Measurements from ENCODE around the gene HEXIM1. TPM values are rescaled to one million over a fixed set of nuclear protein-coding genes. Genes with fewer than 3 reads are reported as not detected.
A peak's percentile ranks its signal among the peaks of the same experiment; 100 is the strongest.

Gene HEXIM1
- total RNA-seq, 1 donor from 2014 or later, result 29.5 TPM

DNA sequence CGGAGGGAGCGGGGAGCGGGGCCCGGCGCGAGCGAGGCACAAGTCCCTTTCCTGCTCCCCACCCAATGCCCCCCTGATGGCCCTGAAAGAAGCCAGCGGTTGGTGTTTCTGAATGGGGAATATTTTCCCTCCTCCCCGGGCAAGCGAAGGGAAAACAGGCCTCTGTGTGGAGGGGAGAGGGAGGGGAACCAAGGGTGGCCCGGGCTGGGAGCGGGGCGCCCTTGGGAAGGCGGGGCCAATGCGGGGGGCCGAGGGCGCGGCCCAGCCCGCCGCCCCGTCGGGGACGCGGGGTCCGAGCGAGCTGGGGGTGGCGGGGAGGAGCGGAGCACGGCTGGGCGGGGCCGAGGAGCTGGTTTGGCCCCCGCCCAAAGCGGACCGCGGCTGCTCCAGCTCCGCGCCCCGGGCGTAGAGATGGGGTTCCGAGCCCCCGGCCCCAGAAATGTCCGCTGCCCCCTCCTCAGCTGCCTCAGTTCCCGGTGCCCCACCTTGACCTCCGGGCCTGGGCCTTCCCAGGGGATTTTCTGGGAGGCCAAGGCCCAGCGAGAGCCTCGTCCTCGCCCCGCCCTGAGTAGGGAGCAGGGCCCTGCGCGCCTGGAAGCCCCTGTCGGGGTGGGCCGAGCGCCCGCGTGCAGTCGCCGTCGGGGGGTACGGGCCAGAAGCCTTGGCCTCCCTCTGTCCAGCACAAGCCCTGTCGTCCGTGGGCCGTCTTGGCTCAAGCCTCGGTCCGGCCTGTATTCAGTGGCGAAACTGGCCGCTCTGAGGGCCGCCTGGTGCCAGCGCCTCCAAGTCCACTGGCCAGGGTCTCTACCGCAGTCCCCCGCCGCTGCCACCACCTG lies 3.9 kb upstream of the HEXIM1 start:
- Mint-ChIP-seq H3K4me3 (peak overlapping the region; percentile 95), H3K27me3 (ENCODE audit: low read depth) (peaks cover 13% of the 10 kb centered on the region), H3K27ac (ENCODE audit: unreplicated experiment) (no peak overlapping the region), H3K36me3 (ENCODE audit: low read depth) (no peaks in the 10 kb centered on the region), H3K9me3 (no peaks in the 10 kb centered on the region), H3K4me1 (peaks cover 34% of the 10 kb centered on the region)
- TF ChIP-seq, protein P1, sequence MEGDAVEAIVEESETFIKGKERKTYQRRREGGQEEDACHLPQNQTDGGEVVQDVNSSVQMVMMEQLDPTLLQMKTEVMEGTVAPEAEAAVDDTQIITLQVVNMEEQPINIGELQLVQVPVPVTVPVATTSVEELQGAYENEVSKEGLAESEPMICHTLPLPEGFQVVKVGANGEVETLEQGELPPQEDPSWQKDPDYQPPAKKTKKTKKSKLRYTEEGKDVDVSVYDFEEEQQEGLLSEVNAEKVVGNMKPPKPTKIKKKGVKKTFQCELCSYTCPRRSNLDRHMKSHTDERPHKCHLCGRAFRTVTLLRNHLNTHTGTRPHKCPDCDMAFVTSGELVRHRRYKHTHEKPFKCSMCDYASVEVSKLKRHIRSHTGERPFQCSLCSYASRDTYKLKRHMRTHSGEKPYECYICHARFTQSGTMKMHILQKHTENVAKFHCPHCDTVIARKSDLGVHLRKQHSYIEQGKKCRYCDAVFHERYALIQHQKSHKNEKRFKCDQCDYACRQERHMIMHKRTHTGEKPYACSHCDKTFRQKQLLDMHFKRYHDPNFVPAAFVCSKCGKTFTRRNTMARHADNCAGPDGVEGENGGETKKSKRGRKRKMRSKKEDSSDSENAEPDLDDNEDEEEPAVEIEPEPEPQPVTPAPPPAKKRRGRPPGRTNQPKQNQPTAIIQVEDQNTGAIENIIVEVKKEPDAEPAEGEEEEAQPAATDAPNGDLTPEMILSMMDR (conservative IDR thresholded peaks at IDR 0.05), result no peak
- no peak for DNase-seq (ENCODE audit: low read depth, low spot score)

DNA sequence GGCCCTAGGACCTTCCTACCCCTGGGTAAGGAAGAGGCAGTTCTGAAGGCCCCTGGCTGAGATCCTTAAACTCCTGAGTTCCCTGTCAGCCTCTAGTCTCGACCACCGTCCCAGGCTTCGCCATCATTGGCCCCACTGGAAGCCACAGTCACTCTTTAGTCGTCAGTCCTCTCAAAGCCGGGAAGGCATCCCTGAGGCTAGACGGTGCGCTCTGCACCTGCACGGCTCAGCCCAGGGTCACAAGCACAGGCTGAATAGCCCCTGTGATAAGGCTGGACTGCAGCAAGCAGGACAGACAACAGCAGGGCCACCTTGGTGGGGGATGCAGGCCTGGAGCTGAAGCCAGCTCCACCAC lies 3.3 kb upstream of the HEXIM1 start:
- no peak overlapping the region for H3K27ac Mint-ChIP-seq (ENCODE audit: unreplicated experiment)
- no peak for DNase-seq (ENCODE audit: low read depth, low spot score)
- peaks cover 17% of the 10 kb centered on the region for H3K27me3 Mint-ChIP-seq (ENCODE audit: low read depth)
- no peaks in the 10 kb centered on the region for H3K9me3 Mint-ChIP-seq
- peak overlapping the region; percentile 95 for H3K4me3 Mint-ChIP-seq
- TF ChIP-seq, protein P1 (conservative IDR thresholded peaks at IDR 0.05), result no peak
- H3K36me3 Mint-ChIP-seq (ENCODE audit: low read depth), result no peaks in the 10 kb centered on the region
- H3K4me1 Mint-ChIP-seq, result peaks cover 40% of the 10 kb centered on the region

DNA sequence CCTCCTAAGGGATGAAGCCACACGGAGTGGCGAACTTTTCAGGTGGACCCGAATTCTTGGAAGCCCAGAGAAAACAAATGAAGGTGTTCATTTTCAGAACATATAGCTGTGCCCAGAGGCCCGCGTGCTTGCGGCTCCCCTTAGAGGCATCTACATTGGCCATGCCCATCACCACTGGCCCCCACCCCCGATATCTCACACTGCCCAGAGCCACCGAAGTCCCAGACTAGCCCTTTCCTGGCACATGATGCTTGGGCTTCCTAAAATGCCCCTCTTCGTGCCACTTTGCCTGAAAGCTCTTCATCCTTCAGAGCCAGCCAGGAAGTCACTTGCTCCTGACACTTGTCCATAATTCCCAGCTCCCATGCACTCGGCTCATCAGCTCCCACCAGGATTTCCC lies 2.1 kb upstream of the HEXIM1 start:
- Mint-ChIP-seq H3K27ac (ENCODE audit: unreplicated experiment) (peak overlapping the region; percentile 38), H3K9me3 (no peaks in the 10 kb centered on the region), H3K36me3 (ENCODE audit: low read depth) (no peaks in the 10 kb centered on the region), H3K4me1 (peaks cover 48% of the 10 kb centered on the region), H3K4me3 (peak overlapping the region; percentile 95), H3K27me3 (ENCODE audit: low read depth) (peaks cover 17% of the 10 kb centered on the region)
- TF ChIP-seq, protein P1 (conservative IDR thresholded peaks at IDR 0.05), result no peak
- DNase-seq (ENCODE audit: low read depth, low spot score), result no peak

DNA sequence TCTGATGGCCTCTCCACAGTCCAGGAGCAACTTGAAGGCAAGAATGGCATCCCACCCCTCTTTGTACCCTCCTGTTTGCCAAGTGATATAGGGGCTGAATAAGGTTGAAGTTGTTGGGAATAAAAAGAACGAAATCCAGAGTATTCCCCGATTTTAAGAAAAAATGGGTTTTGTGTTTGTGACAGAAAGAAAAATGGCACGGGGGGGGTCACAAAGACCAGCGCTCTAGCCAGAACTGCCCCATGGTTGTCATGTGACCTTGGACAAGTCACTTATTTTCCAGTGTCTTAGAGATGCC lies 1.7 kb upstream of the HEXIM1 start:
- TF ChIP-seq, protein P1 (conservative IDR thresholded peaks at IDR 0.05), result no peak
- Mint-ChIP-seq H3K36me3 (ENCODE audit: low read depth) (no peaks in the 10 kb centered on the region), H3K4me3 (peak overlapping the region; percentile 95), H3K27me3 (ENCODE audit: low read depth) (peaks cover 17% of the 10 kb centered on the region), H3K4me1 (peaks cover 51% of the 10 kb centered on the region), H3K9me3 (no peaks in the 10 kb centered on the region), H3K27ac (ENCODE audit: unreplicated experiment) (no peak overlapping the region)
- DNase-seq (ENCODE audit: low read depth, low spot score), result no peak

DNA sequence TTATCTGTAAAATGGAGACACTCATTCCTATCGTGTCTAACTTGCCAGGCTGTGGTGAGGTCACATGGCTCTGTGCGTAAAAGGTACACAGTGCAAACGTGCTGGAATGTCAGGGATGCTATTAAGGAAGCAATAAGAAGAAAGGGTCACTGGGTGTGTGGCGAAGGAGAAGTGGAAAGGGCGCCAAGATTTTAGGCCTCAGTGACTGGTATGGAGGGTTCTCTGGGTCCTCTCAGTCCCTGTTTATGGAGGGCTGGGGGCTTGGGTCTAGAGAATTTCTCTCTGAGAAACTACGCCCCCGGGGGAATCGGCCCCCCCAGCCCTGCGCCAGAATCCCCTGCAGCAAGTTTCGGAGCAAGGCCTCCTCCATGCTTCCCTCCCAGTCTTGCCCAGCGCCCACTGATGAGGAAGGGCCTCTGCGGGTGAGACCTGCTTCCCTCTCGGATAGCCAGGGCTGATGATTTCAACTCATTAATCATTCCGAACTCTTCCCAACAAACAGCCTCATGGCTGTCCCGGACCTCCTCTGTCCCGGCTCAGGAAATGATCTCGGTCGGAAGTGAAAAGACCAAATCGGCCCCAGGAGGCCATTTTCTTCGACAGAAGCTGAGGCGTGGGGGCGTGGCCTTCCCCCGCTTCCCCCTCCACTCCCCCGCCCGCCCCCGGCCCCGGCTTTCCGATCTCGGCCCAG lies 1.2 kb upstream of the HEXIM1 start:
- peak overlapping the region; percentile 100 for H3K27ac Mint-ChIP-seq (ENCODE audit: unreplicated experiment)
- peak overlapping the region; percentile 95 for H3K4me3 Mint-ChIP-seq
- no peak for DNase-seq (ENCODE audit: low read depth, low spot score)
- no peaks in the 10 kb centered on the region for H3K9me3 Mint-ChIP-seq
- TF ChIP-seq, protein P1 (conservative IDR thresholded peaks at IDR 0.05), result no peak
- peaks cover 17% of the 10 kb centered on the region for H3K27me3 Mint-ChIP-seq (ENCODE audit: low read depth)
- no peaks in the 10 kb centered on the region for H3K36me3 Mint-ChIP-seq (ENCODE audit: low read depth)
- H3K4me1 Mint-ChIP-seq, result peaks cover 56% of the 10 kb centered on the region
